WTC11 (cell line): ENCODE results near the gene GALNTL6. TPM values are rescaled to one million over a fixed set of nuclear protein-coding genes. Genes with fewer than 3 reads are reported as not detected.

Experiments used
- ATAC-seq: fragments of 200-7000 bp; cut with Tn5 transposase; 2 replicates; pipeline ENCODE4 v1.10.0; 2021; ENCODE audit warnings: mild to moderate bottlenecking, moderate library complexity
- CTCF ChIA-PET: fragments of 300-600 bp; sonication (Branson Sonifier 250); formaldehyde crosslinking; loops from one replicate; lab custom pipeline; 2021; ENCODE audit warnings: antibody characterized with exemption; lab: Charles Lee
- POLR2A ChIA-PET: fragments of 350-600 bp; sonication (Branson Sonifier 250); formaldehyde crosslinking; loops from one replicate; lab custom pipeline; 2021; ENCODE audit warnings: antibody characterized with exemption; lab: Charles Lee
- DNase-seq: peaks from one replicate; pipeline ENCODE4 v3.0.0; 2021; ENCODE audit warnings: low spot score
- H3K27ac Mint-ChIP-seq: 2 replicates; pipeline ENCODE4 v1.8.0; 2021; ENCODE audit warnings: mixed read lengths
- H3K27me3 Mint-ChIP-seq: 2 replicates; pipeline ENCODE4 v1.8.0; 2021; ENCODE audit warnings: low read depth, mild to moderate bottlenecking, moderate library complexity, mixed read lengths
- H3K36me3 Mint-ChIP-seq: 2 replicates; pipeline ENCODE4 v1.8.0; 2021; ENCODE audit warnings: mixed read lengths
- H3K4me1 Mint-ChIP-seq: 2 replicates; pipeline ENCODE4 v1.8.0; 2022; ENCODE audit warnings: mixed read lengths
- H3K4me3 Mint-ChIP-seq: 2 replicates; pipeline ENCODE4 v1.8.0; 2021; ENCODE audit warnings: mild to moderate bottlenecking, moderate library complexity, mixed read lengths
- H3K9me3 Mint-ChIP-seq: 2 replicates; pipeline ENCODE4 v1.8.0; 2021; ENCODE audit warnings: mixed read lengths
- ATF1 ChIP-seq: sonication (generic); formaldehyde crosslinking; IDR thresholded peaks from 2 replicates; pipeline ENCODE4 v1.8.1; 2023; ENCODE audit warnings: mild to moderate bottlenecking, moderate library complexity, missing genetic modification reagents
- ATF6 ChIP-seq: sonication (generic); formaldehyde crosslinking; IDR thresholded peaks from 2 replicates; pipeline ENCODE4 v1.8.1; 2023; ENCODE audit warnings: mild to moderate bottlenecking, missing genetic modification reagents
- CREM ChIP-seq: sonication (generic); formaldehyde crosslinking; IDR thresholded peaks from 2 replicates; pipeline ENCODE4 v1.8.1; 2022; ENCODE audit warnings: mild to moderate bottlenecking, missing genetic modification reagents, moderate library complexity
- ELF4 ChIP-seq: sonication (generic); formaldehyde crosslinking; IDR thresholded peaks from 2 replicates; pipeline ENCODE4 v1.8.1; 2022; ENCODE audit warnings: low read depth, mild to moderate bottlenecking, moderate library complexity, missing genetic modification reagents
- EMX1 ChIP-seq: fragments of 250-450 bp; sonication (Bioruptor Pico); IDR thresholded peaks from 2 replicates; pipeline ENCODE4 v1.8.0; 2021; ENCODE audit warnings: mild to moderate bottlenecking
- MXD4 ChIP-seq: fragments of 250-450 bp; sonication (Bioruptor Pico); IDR thresholded peaks from 2 replicates; pipeline ENCODE4 v1.8.0; 2021; ENCODE audit warnings: mild to moderate bottlenecking, moderate library complexity, borderline replicate concordance
- NFATC4 ChIP-seq: fragments of 250-450 bp; sonication (Bioruptor Pico); IDR thresholded peaks from 2 replicates; pipeline ENCODE4 v1.9.0; 2021; ENCODE audit warnings: mild to moderate bottlenecking
- NR1H2 ChIP-seq: sonication (generic); formaldehyde crosslinking; IDR thresholded peaks from 2 replicates; pipeline ENCODE4 v1.9.0; 2021; ENCODE audit warnings: mild to moderate bottlenecking, moderate library complexity, missing genetic modification reagents
- RORB ChIP-seq: fragments of 250-450 bp; sonication (Bioruptor Pico); IDR thresholded peaks from 2 replicates; pipeline ENCODE4 v1.9.0; 2021; ENCODE audit warnings: mild to moderate bottlenecking
- STAT6 ChIP-seq: sonication (generic); formaldehyde crosslinking; conservative IDR thresholded peaks from 2 replicates; pipeline ENCODE4 v1.8.1; 2023; ENCODE audit warnings: mild to moderate bottlenecking, low read depth, missing genetic modification reagents, moderate library complexity
- USF2 ChIP-seq: sonication (generic); formaldehyde crosslinking; IDR thresholded peaks from 2 replicates; pipeline ENCODE4 v1.8.1; 2023; ENCODE audit warnings: mild to moderate bottlenecking, missing genetic modification reagents, moderate library complexity
- ZBTB21 ChIP-seq: sonication (generic); formaldehyde crosslinking; IDR thresholded peaks from 2 replicates; pipeline ENCODE4 v1.8.1; 2023; ENCODE audit warnings: mild to moderate bottlenecking, missing genetic modification reagents, borderline replicate concordance
- ZNF423 ChIP-seq: fragments of 250-450 bp; sonication (Bioruptor Pico); IDR thresholded peaks from 2 replicates; pipeline ENCODE4 v2.1.2; 2022; ENCODE audit warnings: mild to moderate bottlenecking, moderate library complexity
- ZNF532 ChIP-seq: fragments of 250-450 bp; sonication (Bioruptor Pico); IDR thresholded peaks from 2 replicates; pipeline ENCODE4 v1.9.0; 2021; ENCODE audit warnings: mild to moderate bottlenecking, borderline replicate concordance
- total RNA-seq: library from RNA; stranded (reverse); gene quantifications from 3 replicates; pipeline ENCODE4 v1.2.3, GENCODE V29; 2021
- TF ChIP-seq, protein P1 (sequence below): sonication (generic); formaldehyde crosslinking; IDR thresholded peaks from 2 replicates; pipeline ENCODE4 v1.8.1; 2022; ENCODE audit warnings: missing genetic modification reagents, borderline replicate concordance
- TF ChIP-seq, protein P2 (sequence below): sonication (generic); formaldehyde crosslinking; IDR thresholded peaks from 2 replicates; pipeline ENCODE4 v1.8.1; 2022; ENCODE audit warnings: mild to moderate bottlenecking, moderate library complexity, missing genetic modification reagents

Gene GALNTL6
- total RNA-seq, 1 experiment from 2014 or later = 0.24 TPM

DNA sequence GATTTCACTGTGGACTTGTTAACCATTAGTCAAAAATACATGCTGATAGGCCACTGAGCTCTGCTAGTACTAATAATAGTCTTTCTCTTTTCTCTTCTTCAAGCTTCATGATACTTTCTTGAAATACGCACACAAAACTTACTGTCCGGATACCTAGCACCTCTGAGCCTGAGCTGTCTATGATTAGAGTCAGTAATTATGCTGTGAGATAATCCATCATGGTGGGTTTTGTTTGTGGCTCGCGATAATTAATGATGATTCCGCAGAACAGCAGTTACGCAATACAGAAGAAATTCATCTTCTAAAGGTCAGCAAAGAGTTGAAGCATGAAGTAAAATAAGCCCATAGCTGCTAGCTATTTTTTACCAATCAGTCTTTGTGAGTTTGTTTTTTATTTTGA lies 843.9 kb downstream of the GALNTL6 start (continued):
- TF ChIP-seq ATF6 (CRISPR knock-in tag) = no peak
- TF ChIP-seq, protein P1, sequence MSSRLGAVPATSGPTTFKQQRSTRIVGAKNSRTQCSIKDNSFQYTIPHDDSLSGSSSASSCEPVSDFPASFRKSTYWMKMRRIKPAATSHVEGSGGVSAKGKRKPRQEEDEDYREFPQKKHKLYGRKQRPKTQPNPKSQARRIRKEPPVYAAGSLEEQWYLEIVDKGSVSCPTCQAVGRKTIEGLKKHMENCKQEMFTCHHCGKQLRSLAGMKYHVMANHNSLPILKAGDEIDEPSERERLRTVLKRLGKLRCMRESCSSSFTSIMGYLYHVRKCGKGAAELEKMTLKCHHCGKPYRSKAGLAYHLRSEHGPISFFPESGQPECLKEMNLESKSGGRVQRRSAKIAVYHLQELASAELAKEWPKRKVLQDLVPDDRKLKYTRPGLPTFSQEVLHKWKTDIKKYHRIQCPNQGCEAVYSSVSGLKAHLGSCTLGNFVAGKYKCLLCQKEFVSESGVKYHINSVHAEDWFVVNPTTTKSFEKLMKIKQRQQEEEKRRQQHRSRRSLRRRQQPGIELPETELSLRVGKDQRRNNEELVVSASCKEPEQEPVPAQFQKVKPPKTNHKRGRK = no peak
- no peak for TF ChIP-seq NR1H2 (CRISPR knock-in tag)
- TF ChIP-seq ZBTB21 (CRISPR knock-in tag) = no peak

- POLR2A ChIA-PET = no interaction called here
- DNase-seq (no peak), ATAC-seq (no peak)
- Mint-ChIP-seq H3K9me3 (no peaks in the 10 kb centered on the region), H3K4me1 (no peaks in the 10 kb centered on the region), H3K36me3 (no peaks in the 10 kb centered on the region), H3K4me3 (no peak overlapping the region), H3K27ac (no peak overlapping the region)
- TF ChIP-seq NFATC4 (no peak), ATF1 (no peak), EMX1 (CRISPR knock-in tag) (no peak), CREM (no peak), RORB (CRISPR knock-in tag) (no peak), ZNF532 (CRISPR knock-in tag) (no peak), ZNF423 (CRISPR knock-in tag) (no peak), MXD4 (CRISPR knock-in tag) (no peak), ELF4 (no peak), STAT6 (CRISPR knock-in tag) (no peak), USF2 (CRISPR knock-in tag) (no peak)
- TF ChIP-seq, protein P2, sequence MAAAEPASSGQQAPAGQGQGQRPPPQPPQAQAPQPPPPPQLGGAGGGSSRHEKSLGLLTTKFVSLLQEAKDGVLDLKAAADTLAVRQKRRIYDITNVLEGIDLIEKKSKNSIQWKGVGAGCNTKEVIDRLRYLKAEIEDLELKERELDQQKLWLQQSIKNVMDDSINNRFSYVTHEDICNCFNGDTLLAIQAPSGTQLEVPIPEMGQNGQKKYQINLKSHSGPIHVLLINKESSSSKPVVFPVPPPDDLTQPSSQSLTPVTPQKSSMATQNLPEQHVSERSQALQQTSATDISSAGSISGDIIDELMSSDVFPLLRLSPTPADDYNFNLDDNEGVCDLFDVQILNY (CRISPR knock-in tag) = no peak
- TF ChIP-seq, all 79 proteins: peak for 0
- CTCF ChIA-PET = no interaction called here
- no peaks in the 10 kb centered on the region for H3K27me3 Mint-ChIP-seq
Observed at GRCh38 chr4:172660251-172660650, 847.0 kb downstream of the GALNTL6 start.
